NK-92 treated with Interleukin-12 subunit alpha and Interleukin-12 subunit beta, amount 100 ng/mL, for 24 hours (cell line): ENCODE data around the gene SPOCK1.
"Not testable (repeated sequence)": the region's sequence is repeated elsewhere in the genome, so short reads cannot be mapped to it uniquely, and the experiment has no call there.

ENCODE experiments used
- DNase-seq: peaks from one replicate; lab custom pipeline; 2025; lab: John Stamatoyannopoulos, UW

SPOCK1 gene

GRCh38 chr5:137498736-137499505 is at the start of gene SPOCK1:
Gene SPOCK1 (minus strand): TSS chr5:137499326.
- DNase-seq, result peak; percentile 35

- DNase-seq, result no peak
Measured at GRCh38 chr5:137545956-137546355, 46.8 kb upstream of the SPOCK1 start.

GRCh38 chr5:137535449-137535848 is 36.3 kb upstream of the SPOCK1 start:
- not testable (repeated sequence) for DNase-seq

- no peak for DNase-seq
Measured at GRCh38 chr5:137533963-137534362, 34.8 kb upstream of the SPOCK1 start.

- DNase-seq, result no peak
Measured at GRCh38 chr5:137531266-137531665, 32.1 kb upstream of the SPOCK1 start.

GRCh38 chr5:137521246-137521645 is 22.1 kb upstream of the SPOCK1 start:
- no peak for DNase-seq

- no peak for DNase-seq
Measured at GRCh38 chr5:137516961-137517360, 17.8 kb upstream of the SPOCK1 start.

- no peak for DNase-seq
Measured at GRCh38 chr5:137516251-137516797, 17.2 kb upstream of the SPOCK1 start.

GRCh38 chr5:137515238-137515637 is 16.1 kb upstream of the SPOCK1 start:
- no peak for DNase-seq

GRCh38 chr5:137510671-137511070 is 11.5 kb upstream of the SPOCK1 start:
- no peak for DNase-seq

- DNase-seq, result no peak
Measured at GRCh38 chr5:137507150-137507549, 8.0 kb upstream of the SPOCK1 start.

GRCh38 chr5:137506296-137506695 is 7.2 kb upstream of the SPOCK1 start:
- no peak for DNase-seq

- no peak for DNase-seq
Measured at GRCh38 chr5:137504916-137505315, 5.8 kb upstream of the SPOCK1 start.

- no peak for DNase-seq
Measured at GRCh38 chr5:137503456-137503855, 4.3 kb upstream of the SPOCK1 start.

- no peak for DNase-seq
Measured at GRCh38 chr5:137502632-137503031, 3.5 kb upstream of the SPOCK1 start.

GRCh38 chr5:137501846-137502406 is 2.8 kb upstream of the SPOCK1 start:
- DNase-seq, result no peak

GRCh38 chr5:137501226-137501625 is 2.1 kb upstream of the SPOCK1 start:
- no peak for DNase-seq

- no peak for DNase-seq
Measured at GRCh38 chr5:137500615-137501225, 1.6 kb upstream of the SPOCK1 start.

GRCh38 chr5:137499506-137499847 is 351 bp upstream of the SPOCK1 start:
- not testable (repeated sequence) for DNase-seq

GRCh38 chr5:137498301-137498735 is 808 bp downstream of the SPOCK1 start:
- no peak for DNase-seq

GRCh38 chr5:137497396-137498290 is 1.5 kb downstream of the SPOCK1 start:
- DNase-seq, result no peak

GRCh38 chr5:137496919-137497318 is 2.2 kb downstream of the SPOCK1 start:
- no peak for DNase-seq
